OCI-LY3 (cell line): ENCODE results near the gene PARD3.

Experiments
- EZH2phosphoT487 ChIP-seq: fragments of 200-600 bp; shearing (Covaris generic); IDR thresholded peaks from 2 replicates; pipeline ENCODE4 v1.6.1; 2018; ENCODE audit warnings: antibody characterized with exemption, mixed run types, low read depth
- TF ChIP-seq, protein P1 (sequence below): fragments of 200-600, 300-600 bp; sonication (generic); IDR thresholded peaks from 2 replicates; pipeline ENCODE4 v1.5.1; 2014; ENCODE audit warnings: antibody characterized with exemption, low read length, low read depth

DNA sequence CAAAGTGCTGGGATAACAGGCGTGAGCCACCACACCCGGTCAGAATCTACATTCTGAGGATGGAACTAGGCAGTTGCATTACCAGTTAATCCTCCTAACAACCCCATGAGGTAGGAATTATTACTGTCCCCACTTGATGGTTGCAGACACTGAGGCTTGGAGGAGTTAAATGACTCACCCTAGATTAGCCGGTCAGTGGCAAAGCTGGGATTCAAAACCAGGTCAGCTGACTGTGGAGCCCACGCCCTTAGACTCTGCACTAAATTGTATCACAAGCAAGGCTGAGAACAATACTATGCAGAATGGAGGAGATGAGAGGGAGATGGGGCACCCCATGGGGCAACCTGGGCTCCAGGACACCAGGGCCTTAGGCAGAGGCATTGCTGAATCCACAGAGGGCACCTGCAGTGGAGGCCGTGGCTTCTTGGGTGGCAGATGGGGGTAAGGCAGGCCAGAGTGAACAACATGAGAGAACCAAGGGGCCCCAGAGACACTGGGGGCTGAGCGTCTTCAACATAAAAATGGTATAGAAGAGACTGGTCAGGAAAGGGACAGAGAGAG lies 723.4 kb downstream of the PARD3 start:
- TF ChIP-seq, protein P1, sequence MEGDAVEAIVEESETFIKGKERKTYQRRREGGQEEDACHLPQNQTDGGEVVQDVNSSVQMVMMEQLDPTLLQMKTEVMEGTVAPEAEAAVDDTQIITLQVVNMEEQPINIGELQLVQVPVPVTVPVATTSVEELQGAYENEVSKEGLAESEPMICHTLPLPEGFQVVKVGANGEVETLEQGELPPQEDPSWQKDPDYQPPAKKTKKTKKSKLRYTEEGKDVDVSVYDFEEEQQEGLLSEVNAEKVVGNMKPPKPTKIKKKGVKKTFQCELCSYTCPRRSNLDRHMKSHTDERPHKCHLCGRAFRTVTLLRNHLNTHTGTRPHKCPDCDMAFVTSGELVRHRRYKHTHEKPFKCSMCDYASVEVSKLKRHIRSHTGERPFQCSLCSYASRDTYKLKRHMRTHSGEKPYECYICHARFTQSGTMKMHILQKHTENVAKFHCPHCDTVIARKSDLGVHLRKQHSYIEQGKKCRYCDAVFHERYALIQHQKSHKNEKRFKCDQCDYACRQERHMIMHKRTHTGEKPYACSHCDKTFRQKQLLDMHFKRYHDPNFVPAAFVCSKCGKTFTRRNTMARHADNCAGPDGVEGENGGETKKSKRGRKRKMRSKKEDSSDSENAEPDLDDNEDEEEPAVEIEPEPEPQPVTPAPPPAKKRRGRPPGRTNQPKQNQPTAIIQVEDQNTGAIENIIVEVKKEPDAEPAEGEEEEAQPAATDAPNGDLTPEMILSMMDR, result no peak
- no peak for TF ChIP-seq EZH2phosphoT487
